GM12875 (cell line): Measurements from ENCODE around the gene COL5A1.

Experiments
- H3K4me3 ChIP-seq: one replicate; pipeline ENCODE4 v1.5.1; 2011; ENCODE audit warnings: low read depth, low read length, control low read depth
- CTCF ChIP-seq: IDR thresholded peaks from 2 replicates; pipeline ENCODE4 v1.5.1; 2011; ENCODE audit warnings: low read depth, mild to moderate bottlenecking, control low read depth, inconsistent platforms, low read length, moderate library complexity, borderline replicate concordance; ENCODE audit not compliant: insufficient read depth

Gene COL5A1

GRCh38 chr9:134618163-134618832 lies 23.3 kb upstream of the COL5A1 start:
- TF ChIP-seq CTCF: no peak

DNA sequence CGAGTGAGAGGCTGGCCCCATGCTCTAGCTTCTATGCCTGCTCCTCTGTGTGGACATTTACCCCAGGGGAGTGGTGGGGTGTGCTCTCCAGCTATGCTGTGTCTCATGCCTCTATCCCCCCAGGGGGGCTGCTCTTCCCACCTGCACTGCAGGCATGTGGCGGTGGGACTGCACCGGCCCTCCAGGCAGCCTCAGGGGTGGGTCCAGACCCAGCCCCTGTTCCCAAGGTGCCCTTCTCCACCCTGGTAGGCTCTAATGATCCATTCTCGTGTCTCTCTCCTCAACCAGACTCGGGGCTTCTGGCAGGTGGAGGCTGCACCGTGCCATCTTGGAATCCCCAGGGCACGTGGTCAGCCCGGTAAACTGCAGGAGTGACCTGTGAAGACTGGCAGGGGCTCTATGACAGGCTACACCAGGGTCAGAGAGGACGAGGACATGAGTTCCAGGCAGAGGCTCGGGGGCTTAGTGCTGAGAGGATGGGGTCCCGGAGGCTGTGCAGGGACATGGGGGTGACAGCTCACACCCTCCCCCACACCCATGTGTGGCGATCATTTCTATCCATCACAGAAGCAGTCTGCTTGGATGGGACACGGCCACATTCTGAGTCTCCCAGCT lies 22.7 kb upstream of the COL5A1 start:
- H3K4me3 ChIP-seq: no peak overlapping the region
- no peak for TF ChIP-seq CTCF

More at GRCh38 chr9:134618163-134618832, 23.3 kb upstream of the COL5A1 start:
- no peak overlapping the region for H3K4me3 ChIP-seq

DNA sequence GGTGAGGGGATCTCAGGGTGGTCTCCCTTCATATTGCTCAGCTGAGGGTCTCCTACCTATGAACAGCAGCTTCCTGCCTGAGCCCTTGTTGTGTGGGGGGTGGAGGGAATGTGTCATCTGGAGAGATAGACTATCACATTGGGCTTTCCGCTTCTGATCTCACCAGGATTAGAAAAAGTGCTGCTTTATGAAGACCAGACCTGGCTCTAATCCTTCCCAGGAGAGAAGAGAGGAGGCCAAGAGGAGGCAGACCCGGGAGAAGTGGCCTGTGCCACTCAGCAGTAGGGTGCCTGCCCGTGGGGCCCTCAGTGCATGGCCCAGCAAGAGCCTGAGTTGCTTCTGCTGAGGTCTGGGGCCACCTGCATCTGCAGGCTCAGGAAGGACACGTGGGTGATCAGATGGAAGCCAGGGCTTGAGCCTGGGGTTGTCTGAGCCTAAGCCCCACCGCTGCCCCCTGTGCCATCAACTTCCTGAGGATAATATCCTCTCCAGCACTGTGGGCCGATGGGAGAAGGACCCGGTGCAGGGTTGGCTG lies 22.1 kb upstream of the COL5A1 start:
- no peak for TF ChIP-seq CTCF
- H3K4me3 ChIP-seq: no peak overlapping the region

DNA sequence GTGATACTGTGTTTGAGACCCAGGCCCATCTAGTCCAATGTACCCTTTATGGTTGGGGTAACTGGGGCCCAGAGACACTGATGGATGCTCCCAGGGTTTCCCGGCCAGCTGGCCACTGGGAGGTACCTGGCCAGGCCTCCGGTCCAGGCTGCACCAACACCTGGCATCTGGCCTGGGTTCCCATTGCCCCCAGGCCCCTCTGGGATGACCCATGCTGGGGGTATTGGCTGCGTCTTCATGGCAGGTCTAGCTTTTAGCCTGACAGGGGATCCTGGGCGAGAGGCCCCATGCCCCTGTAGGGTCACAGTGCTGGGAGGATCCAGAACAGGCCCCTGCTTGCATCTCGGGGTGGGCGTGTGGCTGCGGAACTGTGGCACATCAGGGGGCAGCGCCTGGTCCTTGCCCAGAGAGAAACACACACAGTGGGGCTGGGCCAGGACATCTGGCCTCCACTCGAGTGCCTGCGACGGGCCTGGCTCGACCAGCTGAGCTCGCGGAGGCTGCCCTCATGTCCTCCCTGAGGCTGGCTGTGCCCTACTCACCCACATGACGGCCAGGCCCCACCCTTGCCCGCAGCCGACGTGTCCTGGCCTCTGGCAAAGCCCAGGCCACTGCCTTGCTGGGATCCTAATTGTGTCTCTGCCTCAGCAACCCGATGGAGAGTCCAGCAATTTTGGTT lies 21.5 kb upstream of the COL5A1 start:
- no peak overlapping the region for H3K4me3 ChIP-seq
- no peak for TF ChIP-seq CTCF

DNA sequence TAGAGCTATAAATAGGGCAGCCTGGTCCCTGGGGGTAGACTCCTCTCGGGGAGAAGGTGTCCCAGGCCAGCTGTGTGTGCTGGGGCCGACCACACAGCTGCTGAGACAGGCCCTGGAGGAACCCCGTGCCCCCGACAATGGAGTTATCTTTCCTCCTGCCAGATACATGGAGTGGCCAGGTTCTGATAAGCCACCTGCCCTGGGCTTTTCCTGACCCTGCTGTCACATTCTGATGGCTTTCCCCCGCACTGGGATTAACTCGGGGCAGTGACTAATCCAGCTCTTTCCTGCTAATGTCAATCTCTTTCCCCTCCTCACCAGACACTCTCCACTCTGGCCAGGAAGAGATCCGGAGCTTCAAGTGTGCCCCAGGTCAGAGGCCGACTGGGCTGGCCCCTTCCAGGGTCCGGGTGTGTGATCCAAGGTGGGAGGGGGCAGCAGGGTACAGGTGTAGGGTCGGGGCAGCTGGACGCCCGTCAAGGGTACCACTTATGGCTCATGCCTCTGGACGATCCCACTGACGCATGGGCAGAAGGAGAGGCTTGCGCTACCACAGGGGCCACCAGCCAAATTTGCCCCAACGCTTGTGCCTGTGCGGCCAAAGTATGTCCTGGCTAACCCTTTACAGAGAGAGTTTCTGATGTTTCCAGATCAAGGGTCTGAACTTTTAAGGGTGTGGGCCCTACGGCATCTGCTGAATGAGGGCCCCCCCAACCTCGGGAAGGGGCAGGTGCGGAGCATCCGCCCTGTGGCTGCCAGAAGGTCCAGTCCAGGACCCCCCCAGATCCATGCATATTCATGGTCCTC lies 20.6 kb upstream of the COL5A1 start:
- TF ChIP-seq CTCF: no peak
- no peak overlapping the region for H3K4me3 ChIP-seq

GRCh38 chr9:134621558-134622110 lies 20.0 kb upstream of the COL5A1 start:
- H3K4me3 ChIP-seq: no peak overlapping the region
- no peak for TF ChIP-seq CTCF
